ENCODE measurements around the gene TMEM203. TPM values are rescaled to one million over a fixed set of nuclear protein-coding genes. Genes with fewer than 3 reads are reported as not detected.

Gene TMEM203
- total RNA-seq, 1 experiment from 2014 or later, result 35.5 TPM

DNA sequence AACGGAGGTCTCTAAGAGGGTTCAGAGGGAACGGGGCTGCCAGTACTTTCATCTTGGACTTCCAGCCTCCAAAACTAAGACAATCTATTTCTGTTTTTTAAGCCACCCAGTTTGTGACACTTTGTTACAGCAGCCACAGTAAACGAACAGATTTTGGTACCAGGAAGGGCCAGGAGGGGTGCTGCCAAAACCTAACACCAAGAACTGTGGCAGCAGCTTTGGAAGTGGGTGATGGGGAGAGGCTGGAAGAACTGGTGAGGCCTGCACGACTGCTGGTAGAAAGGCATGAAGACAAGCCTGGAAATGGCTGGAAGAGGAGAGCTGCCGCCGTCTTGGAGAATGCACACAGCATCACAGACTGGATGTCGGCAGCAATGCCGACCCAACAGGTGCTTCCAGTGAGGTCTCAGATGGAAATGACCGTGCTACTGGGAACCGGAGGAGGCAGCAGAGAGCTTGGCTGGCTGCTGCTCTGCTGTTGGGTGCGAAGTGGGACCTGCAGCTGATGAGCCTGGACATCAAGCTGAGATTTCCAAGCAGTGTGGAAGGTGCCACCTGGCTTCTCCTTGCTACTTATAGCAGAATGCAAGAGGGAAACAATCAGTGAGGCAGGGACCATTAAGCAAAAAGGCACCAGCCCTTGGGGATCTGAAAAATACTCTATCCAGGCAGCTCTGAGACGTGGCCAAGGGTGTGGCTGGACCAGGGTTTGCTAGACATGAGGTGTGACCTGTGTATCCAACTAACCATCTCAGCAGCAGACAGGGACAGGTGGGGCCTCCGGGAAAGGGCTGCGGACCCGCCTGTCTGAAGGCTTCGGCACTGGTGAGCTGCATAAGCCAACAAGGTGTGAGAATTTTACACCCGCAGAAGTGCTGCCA, 28.9 kb downstream of the TMEM203 start:
- Histone ChIP-seq H4K8ac (replicated peaks; ENCODE audit: insufficient read length, low read depth, low read length) (no peak overlapping the region), H3K79me2 (ENCODE audit: insufficient read depth, low read length) (no peaks in the 10 kb centered on the region), H4K91ac (ENCODE audit: insufficient read length, low read depth, low read length) (no peak overlapping the region), H3K27me3 (ENCODE audit: insufficient read depth, low read length) (no peaks in the 10 kb centered on the region; the same call in 1 of the 2 replicates), H3K9me3 (ENCODE audit: control insufficient read depth, low read depth, low read length) (no peaks in the 10 kb centered on the region), H3K4me1 (ENCODE audit: insufficient read depth, low read length) (no peaks in the 10 kb centered on the region), H3T11ph (ENCODE audit: low read length) (no peak overlapping the region), H3K56ac (ENCODE audit: insufficient read length, low read depth, low read length) (no peak overlapping the region), H3K9ac (ENCODE audit: extremely low read depth, insufficient read length, low read length) (no peak overlapping the region), H2BK120ac (ENCODE audit: low read depth, low read length, poor library complexity, severe bottlenecking) (no peak overlapping the region), H4K20me1 (ENCODE audit: control insufficient read depth, insufficient read depth, insufficient read length) (no peaks in the 10 kb centered on the region), H3K4ac (ENCODE audit: low read depth, low read length) (no peak overlapping the region), H3K18ac (ENCODE audit: insufficient read length, low read depth, low read length) (no peak overlapping the region), H2BK12ac (ENCODE audit: insufficient read length, low read depth, low read length) (no peak overlapping the region), H3K4me2 (ENCODE audit: insufficient read depth, insufficient read length, low read length) (no peak overlapping the region), H2AFZ (ENCODE audit: low read length) (no peak overlapping the region), H2BK5ac (ENCODE audit: insufficient read length, low read length) (no peak overlapping the region), H4K5ac (ENCODE audit: insufficient read length, low read depth, low read length) (no peak overlapping the region), H2BK15ac (ENCODE audit: low read depth, low read length) (no peak overlapping the region), H3K23me2 (ENCODE audit: insufficient read length, low read depth, low read length, poor library complexity, severe bottlenecking) (no peaks in the 10 kb centered on the region), H3K14ac (ENCODE audit: insufficient read depth, low read length) (no peak overlapping the region), H3K79me1 (ENCODE audit: insufficient read depth, low read depth, low read length, poor library complexity, severe bottlenecking) (no peaks in the 10 kb centered on the region), H2AK5ac (ENCODE audit: insufficient read length, low read length) (no peak overlapping the region), H3K23ac (ENCODE audit: insufficient read length, low read depth, low read length) (no peak overlapping the region), H2BK20ac (ENCODE audit: low read depth, low read length, poor library complexity, severe bottlenecking) (no peak overlapping the region), H3K27ac (ENCODE audit: insufficient read length, low read depth, low read length) (no peak overlapping the region)
- H3K27me3 Mint-ChIP-seq (ENCODE audit: low read depth), result peaks cover 43% of the 10 kb centered on the region
- H3K4me1 Mint-ChIP-seq, result peaks cover 0 to 7% of the 10 kb centered on the region in 2 experiments; a peak in 3 of 4 replicates
- peak; percentile 71 for DNase-seq
- TF ChIP-seq, protein P1, sequence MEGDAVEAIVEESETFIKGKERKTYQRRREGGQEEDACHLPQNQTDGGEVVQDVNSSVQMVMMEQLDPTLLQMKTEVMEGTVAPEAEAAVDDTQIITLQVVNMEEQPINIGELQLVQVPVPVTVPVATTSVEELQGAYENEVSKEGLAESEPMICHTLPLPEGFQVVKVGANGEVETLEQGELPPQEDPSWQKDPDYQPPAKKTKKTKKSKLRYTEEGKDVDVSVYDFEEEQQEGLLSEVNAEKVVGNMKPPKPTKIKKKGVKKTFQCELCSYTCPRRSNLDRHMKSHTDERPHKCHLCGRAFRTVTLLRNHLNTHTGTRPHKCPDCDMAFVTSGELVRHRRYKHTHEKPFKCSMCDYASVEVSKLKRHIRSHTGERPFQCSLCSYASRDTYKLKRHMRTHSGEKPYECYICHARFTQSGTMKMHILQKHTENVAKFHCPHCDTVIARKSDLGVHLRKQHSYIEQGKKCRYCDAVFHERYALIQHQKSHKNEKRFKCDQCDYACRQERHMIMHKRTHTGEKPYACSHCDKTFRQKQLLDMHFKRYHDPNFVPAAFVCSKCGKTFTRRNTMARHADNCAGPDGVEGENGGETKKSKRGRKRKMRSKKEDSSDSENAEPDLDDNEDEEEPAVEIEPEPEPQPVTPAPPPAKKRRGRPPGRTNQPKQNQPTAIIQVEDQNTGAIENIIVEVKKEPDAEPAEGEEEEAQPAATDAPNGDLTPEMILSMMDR (conservative IDR thresholded peaks at IDR 0.05), result peak; percentile 69
- WGBS (ENCODE audit: extremely low coverage, insufficient read length, low lambda C conversion rate), result no CpG with 5 or more reads among the region's 17 CpGs
- peak overlapping the region in 1 of 2 experiments; percentile 9; a peak in 2 of 5 replicates for H3K4me3 Mint-ChIP-seq
- peaks cover 2 to 14% (median 6%) of the 10 kb centered on the region in 3 experiments; a peak in 5 of 7 replicates for H3K36me3 Mint-ChIP-seq (ENCODE audit: insufficient read depth in 1 of 3, low read depth in 3 of 3)
- no peaks in the 10 kb centered on the region for H3K9me3 Mint-ChIP-seq
- no peak overlapping the region; a peak in 1 of 7 replicates for H3K27ac Mint-ChIP-seq
